Activated T-cell treated with anti-CD3 and anti-CD28 coated beads, Interleukin-2, amount 50 U/mL, for 4 hours (primary cell): ENCODE measurements around the gene TLR1. TPM values are rescaled to one million over a fixed set of nuclear protein-coding genes. Genes with fewer than 3 reads are reported as not detected.
"Not testable (repeated sequence)": the region's sequence is repeated elsewhere in the genome, so short reads cannot be mapped to it uniquely, and the experiment has no call there.

ENCODE experiments used
- ATAC-seq, 2 donors: fragments of 200-7000 bp; cut with Tn5 transposase; one replicate each; pipeline ENCODE4 v1.10.0; 2021
- DNase-seq: peaks from one replicate; pipeline ENCODE4 v3.0.0-alpha.2; 2020
- H3K27me3 Mint-ChIP-seq: one replicate; pipeline ENCODE4 v1.8.0; 2021; ENCODE audit warnings: low read depth, mixed read lengths
- H3K36me3 Mint-ChIP-seq: one replicate; pipeline ENCODE4 v1.8.0; 2022; ENCODE audit warnings: mixed read lengths; ENCODE audit not compliant: insufficient read depth
- H3K4me1 Mint-ChIP-seq: one replicate; pipeline ENCODE4 v1.8.0; 2021; ENCODE audit warnings: low read depth, mixed read lengths
- H3K4me3 Mint-ChIP-seq: one replicate; pipeline ENCODE4 v1.8.0; 2021; ENCODE audit warnings: mild to moderate bottlenecking, moderate library complexity, mixed read lengths
- H3K9me3 Mint-ChIP-seq: one replicate; pipeline ENCODE4 v1.8.0; 2021; ENCODE audit warnings: mixed read lengths
- total RNA-seq, 3 donors: library from RNA; stranded (reverse); gene quantifications; one replicate each; pipeline ENCODE4 v1.2.1, GENCODE V29; 2021

Gene TLR1
- total RNA-seq, 3 donors from 2014 or later, result 0.53 to 2.0 (median 1.1) TPM

- DNase-seq, result no peak
- H3K4me1 Mint-ChIP-seq, result no peaks in the 10 kb centered on the region
- H3K36me3 Mint-ChIP-seq, result peaks cover 3% of the 10 kb centered on the region
- no peak overlapping the region for H3K4me3 Mint-ChIP-seq
- peaks cover 10% of the 10 kb centered on the region for H3K9me3 Mint-ChIP-seq
- ATAC-seq, result no peak
- peaks cover 10% of the 10 kb centered on the region for H3K27me3 Mint-ChIP-seq
These were observed 29.3 kb downstream of the TLR1 start for GRCh38 chr4:38775326-38775725.

- no peak for DNase-seq
- no peaks in the 10 kb centered on the region for H3K4me1 Mint-ChIP-seq
- H3K27me3 Mint-ChIP-seq, result peaks cover 10% of the 10 kb centered on the region
- H3K36me3 Mint-ChIP-seq, result peaks cover 3% of the 10 kb centered on the region
- ATAC-seq, result no peak
- peaks cover 10% of the 10 kb centered on the region for H3K9me3 Mint-ChIP-seq
- H3K4me3 Mint-ChIP-seq, result no peak overlapping the region
These were observed 30.2 kb downstream of the TLR1 start for GRCh38 chr4:38774181-38774955.

DNA sequence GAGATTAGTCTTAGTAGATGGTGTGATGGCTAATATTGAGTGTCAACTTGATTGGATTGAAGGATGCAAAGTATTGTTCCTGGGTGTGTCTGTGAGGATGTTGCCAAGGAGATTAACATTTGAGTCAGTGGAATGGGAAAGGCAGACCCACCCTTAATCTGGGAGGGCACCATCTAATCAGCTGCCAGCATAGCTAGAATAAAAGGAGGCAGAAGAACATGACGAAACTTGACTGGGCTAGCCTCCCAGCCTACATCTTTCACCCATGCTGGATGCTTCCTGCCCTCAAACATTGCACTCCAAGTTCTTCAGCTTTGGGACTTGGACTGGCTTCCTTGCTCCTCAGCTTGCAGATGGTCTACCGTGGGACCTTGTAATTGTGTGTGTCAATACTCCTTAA lies 34.3 kb downstream of the TLR1 start:
- ATAC-seq, H3K4me1 Mint-ChIP-seq, H3K36me3 Mint-ChIP-seq, H3K4me3 Mint-ChIP-seq, DNase-seq, H3K27me3 Mint-ChIP-seq: not testable (repeated sequence)
- H3K9me3 Mint-ChIP-seq, result peaks cover 11% of the 10 kb centered on the region

- H3K4me1 Mint-ChIP-seq, result no peaks in the 10 kb centered on the region
- ATAC-seq (no peak), DNase-seq (no peak)
- H3K27me3 Mint-ChIP-seq, result peaks cover 2% of the 10 kb centered on the region
- peaks cover 7% of the 10 kb centered on the region for H3K9me3 Mint-ChIP-seq
- H3K4me3 Mint-ChIP-seq, result no peak overlapping the region
- H3K36me3 Mint-ChIP-seq, result peaks cover 3% of the 10 kb centered on the region
These were observed 34.7 kb downstream of the TLR1 start for GRCh38 chr4:38769857-38770256.

- DNase-seq, result no peak
- H3K9me3 Mint-ChIP-seq, result peaks cover 4% of the 10 kb centered on the region
- no peak overlapping the region for H3K4me3 Mint-ChIP-seq
- ATAC-seq, result no peak
- peaks cover under 1% of the 10 kb centered on the region for H3K27me3 Mint-ChIP-seq
- H3K4me1 Mint-ChIP-seq, result no peaks in the 10 kb centered on the region
- H3K36me3 Mint-ChIP-seq, result peaks cover 1% of the 10 kb centered on the region
These were observed 35.1 kb downstream of the TLR1 start for GRCh38 chr4:38769441-38769840.

DNA sequence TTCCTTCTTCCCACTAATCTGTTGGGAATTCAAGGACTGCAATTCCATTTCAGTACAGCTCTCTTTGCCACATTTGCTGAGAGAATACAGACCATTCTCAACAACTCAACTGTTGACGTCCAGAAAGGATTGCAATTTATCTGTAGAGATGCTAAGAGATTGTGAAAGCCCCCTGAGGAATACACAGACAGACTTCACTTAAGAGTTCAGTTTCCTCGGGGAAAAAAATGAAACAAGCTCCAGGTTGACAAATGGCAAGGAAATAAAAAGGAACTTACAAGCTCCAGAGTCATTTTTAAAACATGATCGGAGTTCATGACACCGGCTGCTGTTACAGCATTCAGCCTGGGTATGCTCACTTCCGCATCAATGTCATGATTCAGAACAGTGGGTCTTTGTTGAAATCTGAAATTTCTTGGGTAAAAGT lies 35.6 kb downstream of the TLR1 start:
- Mint-ChIP-seq H3K27me3 (no peaks in the 10 kb centered on the region), H3K36me3 (no peaks in the 10 kb centered on the region), H3K9me3 (peaks cover 3% of the 10 kb centered on the region), H3K4me1 (no peaks in the 10 kb centered on the region), H3K4me3 (no peak overlapping the region)
- no peak for ATAC-seq
- no peak for DNase-seq

GRCh38 chr4:38766940-38767339 lies 37.7 kb downstream of the TLR1 start:
- DNase-seq, H3K9me3 Mint-ChIP-seq, ATAC-seq, H3K36me3 Mint-ChIP-seq, H3K4me1 Mint-ChIP-seq, H3K27me3 Mint-ChIP-seq, H3K4me3 Mint-ChIP-seq: not testable (repeated sequence)

GRCh38 chr4:38765382-38765781 lies 39.2 kb downstream of the TLR1 start:
- H3K4me1 Mint-ChIP-seq, result peaks cover 14% of the 10 kb centered on the region
- peaks cover 3% of the 10 kb centered on the region for H3K9me3 Mint-ChIP-seq
- DNase-seq (no peak), ATAC-seq (no peak)
- no peaks in the 10 kb centered on the region for H3K36me3 Mint-ChIP-seq
- no peak overlapping the region for H3K4me3 Mint-ChIP-seq
- no peaks in the 10 kb centered on the region for H3K27me3 Mint-ChIP-seq

GRCh38 chr4:38764277-38764676 lies 40.3 kb downstream of the TLR1 start:
- DNase-seq (no peak), ATAC-seq (no peak)
- Mint-ChIP-seq H3K4me1 (peaks cover 17% of the 10 kb centered on the region), H3K27me3 (no peaks in the 10 kb centered on the region), H3K4me3 (no peak overlapping the region), H3K9me3 (peaks cover 3% of the 10 kb centered on the region), H3K36me3 (no peaks in the 10 kb centered on the region)

DNA sequence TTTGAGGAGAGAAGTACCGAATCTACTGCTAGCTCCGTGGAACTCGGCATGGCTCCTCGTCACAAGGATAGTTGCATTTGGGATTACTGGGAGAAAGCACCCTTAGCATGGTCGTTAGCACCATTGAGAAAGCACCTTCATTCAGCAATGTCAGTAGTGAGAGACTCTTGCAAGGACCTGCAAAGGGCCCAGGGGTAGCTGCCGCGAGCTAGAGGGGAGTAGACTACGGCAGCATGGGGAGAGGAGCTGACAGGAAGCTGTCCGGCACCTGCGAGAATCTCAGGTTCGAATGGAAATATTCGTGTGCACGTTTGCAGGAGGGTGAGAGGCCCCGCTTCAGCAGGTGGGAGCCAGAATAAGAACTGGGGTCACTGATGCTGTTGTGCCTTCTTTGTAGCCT lies 42.0 kb downstream of the TLR1 start:
- ATAC-seq (no peak), DNase-seq (no peak)
- peaks cover 18% of the 10 kb centered on the region for H3K4me1 Mint-ChIP-seq
- no peaks in the 10 kb centered on the region for H3K27me3 Mint-ChIP-seq
- no peaks in the 10 kb centered on the region for H3K36me3 Mint-ChIP-seq
- H3K4me3 Mint-ChIP-seq, result no peak overlapping the region
- H3K9me3 Mint-ChIP-seq, result peaks cover 3% of the 10 kb centered on the region

DNA sequence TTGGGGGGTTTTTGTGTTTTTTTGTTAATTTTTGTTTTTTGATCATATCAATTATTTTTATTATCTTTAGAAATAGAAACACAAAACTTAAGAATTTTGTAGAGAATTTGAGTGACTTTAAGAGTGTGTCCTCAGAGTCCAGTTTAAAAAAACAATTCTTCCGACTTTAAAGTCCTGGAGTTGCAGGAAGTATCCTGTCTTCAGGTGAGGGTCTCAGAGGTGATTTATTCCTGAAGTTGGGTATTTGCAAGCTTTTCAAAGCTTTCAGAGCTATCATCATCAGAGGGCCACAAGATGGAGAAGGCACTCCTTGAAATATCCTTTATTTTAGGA lies 44.8 kb downstream of the TLR1 start:
- Mint-ChIP-seq H3K4me1 (peaks cover 18% of the 10 kb centered on the region), H3K36me3 (no peaks in the 10 kb centered on the region)

GRCh38 chr4:38759113-38759789 lies 45.3 kb downstream of the TLR1 start:
- peak; percentile 81 to 91 for ATAC-seq
- H3K9me3 Mint-ChIP-seq, result no peaks in the 10 kb centered on the region

More for the DNA sequence above, 44.8 kb downstream of the TLR1 start:
- ATAC-seq, result no peak
- no peaks in the 10 kb centered on the region for H3K9me3 Mint-ChIP-seq
- DNase-seq, result no peak
- H3K4me3 Mint-ChIP-seq, result no peak overlapping the region
- no peaks in the 10 kb centered on the region for H3K27me3 Mint-ChIP-seq

GRCh38 chr4:38757945-38758600 lies 46.5 kb downstream of the TLR1 start:
- Mint-ChIP-seq H3K4me3 (no peak overlapping the region), H3K36me3 (no peaks in the 10 kb centered on the region), H3K4me1 (peaks cover 18% of the 10 kb centered on the region), H3K9me3 (no peaks in the 10 kb centered on the region), H3K27me3 (no peaks in the 10 kb centered on the region)
- ATAC-seq (no peak), DNase-seq (no peak)

More at GRCh38 chr4:38759113-38759789, 45.3 kb downstream of the TLR1 start:
- H3K4me3 Mint-ChIP-seq, result no peak overlapping the region
- H3K27me3 Mint-ChIP-seq, result no peaks in the 10 kb centered on the region
- peak; percentile 43 for DNase-seq
- no peaks in the 10 kb centered on the region for H3K36me3 Mint-ChIP-seq
- peaks cover 18% of the 10 kb centered on the region for H3K4me1 Mint-ChIP-seq

- no peak for ATAC-seq
- Mint-ChIP-seq H3K27me3 (no peaks in the 10 kb centered on the region), H3K36me3 (no peaks in the 10 kb centered on the region), H3K4me3 (no peak overlapping the region), H3K4me1 (peaks cover 7% of the 10 kb centered on the region), H3K9me3 (peaks cover 6% of the 10 kb centered on the region)
- DNase-seq, result no peak
These were observed 51.4 kb downstream of the TLR1 start for GRCh38 chr4:38752941-38753806.
